Fibroblast of lung (primary cell): ENCODE data around the gene CACNA1H. TPM values are rescaled to one million over a fixed set of nuclear protein-coding genes. Genes with fewer than 3 reads are reported as not detected.

Experiments used
- DNase-seq, 2 donors: peaks; one replicate each; pipeline versions ENCODE4 v3.0.0 to v3.0.0-alpha.2; 2010; ENCODE audit warnings: low read depth in 2 of 2
- H2AFZ ChIP-seq: 2 replicates; pipeline ENCODE4 v1.5.1; 2012; ENCODE audit warnings: low read length, control low read depth, inconsistent platforms
- H3K27ac ChIP-seq: 2 replicates; pipeline ENCODE4 v1.5.1; 2011; ENCODE audit warnings: low read length, control low read depth; ENCODE audit not compliant: insufficient read depth
- H3K27me3 ChIP-seq: 2 replicates; pipeline ENCODE4 v1.5.1; 2011; ENCODE audit warnings: mild to moderate bottlenecking, low read length; ENCODE audit not compliant: control insufficient read depth, insufficient read depth
- H3K36me3 ChIP-seq: 2 replicates; pipeline ENCODE4 v1.5.1; 2011; ENCODE audit warnings: low read length; ENCODE audit not compliant: control insufficient read depth, insufficient read depth
- H3K4me1 ChIP-seq: 2 replicates; pipeline ENCODE4 v1.5.1; 2011; ENCODE audit warnings: low read length; ENCODE audit not compliant: control insufficient read depth, insufficient read depth; ENCODE audit errors: extremely low read depth
- H3K4me2 ChIP-seq: 2 replicates; pipeline ENCODE4 v1.5.1; 2011; ENCODE audit warnings: low read length, control low read depth; ENCODE audit not compliant: insufficient read depth; ENCODE audit errors: extremely low read depth
- H3K4me3 ChIP-seq, 4 experiments: fragments of 200-600 bp in 1 of 4; sonication (generic) in 1 of 4; replicated peaks in 1 of 4; 2 replicates each; pipeline ENCODE4 v1.5.1; 2011 to 2016; ENCODE audit warnings: low read length in 4 of 4, low read depth in 3 of 4, mild to moderate bottlenecking in 3 of 4, control low read depth in 2 of 4, inconsistent platforms in 1 of 4, mixed read lengths in 1 of 4; ENCODE audit not compliant: insufficient read depth in 1 of 4; ENCODE audit errors: control extremely low read depth in 1 of 4
- H3K79me2 ChIP-seq: 2 replicates; pipeline ENCODE4 v1.5.1; 2012; ENCODE audit warnings: mild to moderate bottlenecking, low read length, inconsistent platforms; ENCODE audit not compliant: control insufficient read depth, insufficient read depth
- H3K9ac ChIP-seq: 2 replicates; pipeline ENCODE4 v1.5.1; 2011; ENCODE audit warnings: mild to moderate bottlenecking, low read length, control low read depth; ENCODE audit not compliant: insufficient read depth
- H3K9me3 ChIP-seq: 2 replicates; pipeline ENCODE4 v1.5.1; 2012; ENCODE audit warnings: low read depth, low read length; ENCODE audit not compliant: control insufficient read depth, insufficient read depth
- H4K20me1 ChIP-seq: 2 replicates; pipeline ENCODE4 v1.5.1; 2011; ENCODE audit warnings: low read length; ENCODE audit not compliant: control insufficient read depth, insufficient read depth; ENCODE audit errors: extremely low read depth
- EZH2 ChIP-seq: IDR thresholded peaks from 2 replicates; pipeline ENCODE4 v1.5.1; 2012; ENCODE audit warnings: low read length, control low read depth, mild to moderate bottlenecking; ENCODE audit errors: missing control alignments
- polyA plus RNA-seq, 2 donors: library from polyadenylated mRNA; depleted of rRNA in 1 of 2; stranded (reverse) in 1 of 2; unstranded in 1 of 2; fragments of >200 nt; gene quantifications; 2 replicates each; pipeline ENCODE4 v1.2.1, GENCODE V29; 2011 to 2012; ENCODE audit warnings: missing spikeins in 1 of 2
- total RNA-seq: library from RNA; depleted of rRNA; stranded (reverse); fragments of >200 nt; gene quantifications from 2 replicates; pipeline ENCODE4 v1.2.1, GENCODE V29; 2014
- TF ChIP-seq, protein P1 (sequence below), 2 donors: IDR thresholded peaks in 1 of 2; conservative IDR thresholded peaks in 1 of 2; 1 replicate in 1 of 2; 2 replicates in 1 of 2; pipeline ENCODE4 v1.5.1; 2011 to 2012; ENCODE audit warnings: low read length in 2 of 2, control low read depth in 1 of 2, inconsistent platforms in 1 of 2, low read depth in 1 of 2, mild to moderate bottlenecking in 1 of 2

Gene CACNA1H
- total and polyA plus RNA-seq, 2 donors (not counting 1 experiment from before 2014, with no cell fraction given), result 1.2 to 10.5 TPM

- no peak overlapping the region for H3K4me2 ChIP-seq
- H2AFZ ChIP-seq, result no peak overlapping the region
- DNase-seq, result no peak
- H3K4me1 ChIP-seq, result no peaks in the 10 kb centered on the region
- no peak overlapping the region for H3K27ac ChIP-seq
- H3K4me3 ChIP-seq, result no peak overlapping the region
- H3K27me3 ChIP-seq, result no peaks in the 10 kb centered on the region
- no peaks in the 10 kb centered on the region for H3K9me3 ChIP-seq
- H4K20me1 ChIP-seq, result no peaks in the 10 kb centered on the region
- no peak overlapping the region for H3K9ac ChIP-seq
- no peaks in the 10 kb centered on the region for H3K36me3 ChIP-seq
- TF ChIP-seq EZH2, result no peak
- TF ChIP-seq, protein P1, sequence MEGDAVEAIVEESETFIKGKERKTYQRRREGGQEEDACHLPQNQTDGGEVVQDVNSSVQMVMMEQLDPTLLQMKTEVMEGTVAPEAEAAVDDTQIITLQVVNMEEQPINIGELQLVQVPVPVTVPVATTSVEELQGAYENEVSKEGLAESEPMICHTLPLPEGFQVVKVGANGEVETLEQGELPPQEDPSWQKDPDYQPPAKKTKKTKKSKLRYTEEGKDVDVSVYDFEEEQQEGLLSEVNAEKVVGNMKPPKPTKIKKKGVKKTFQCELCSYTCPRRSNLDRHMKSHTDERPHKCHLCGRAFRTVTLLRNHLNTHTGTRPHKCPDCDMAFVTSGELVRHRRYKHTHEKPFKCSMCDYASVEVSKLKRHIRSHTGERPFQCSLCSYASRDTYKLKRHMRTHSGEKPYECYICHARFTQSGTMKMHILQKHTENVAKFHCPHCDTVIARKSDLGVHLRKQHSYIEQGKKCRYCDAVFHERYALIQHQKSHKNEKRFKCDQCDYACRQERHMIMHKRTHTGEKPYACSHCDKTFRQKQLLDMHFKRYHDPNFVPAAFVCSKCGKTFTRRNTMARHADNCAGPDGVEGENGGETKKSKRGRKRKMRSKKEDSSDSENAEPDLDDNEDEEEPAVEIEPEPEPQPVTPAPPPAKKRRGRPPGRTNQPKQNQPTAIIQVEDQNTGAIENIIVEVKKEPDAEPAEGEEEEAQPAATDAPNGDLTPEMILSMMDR (conservative IDR thresholded peaks at IDR 0.05 in 1 of 2, IDR thresholded peaks at IDR 0.05 in 1 of 2; ENCODE audit: low read depth in 1 of 2, low read length in 2 of 2), result no peak
- H3K79me2 ChIP-seq, result no peaks in the 10 kb centered on the region
These were observed 64.6 kb downstream of the CACNA1H start for GRCh38 chr16:1217526-1217925.

- Histone ChIP-seq H2AFZ (no peak overlapping the region), H4K20me1 (no peaks in the 10 kb centered on the region), H3K27ac (no peak overlapping the region), H3K4me3 (no peak overlapping the region), H3K9me3 (no peaks in the 10 kb centered on the region), H3K36me3 (no peaks in the 10 kb centered on the region), H3K79me2 (no peaks in the 10 kb centered on the region), H3K27me3 (no peaks in the 10 kb centered on the region), H3K4me1 (no peaks in the 10 kb centered on the region), H3K9ac (no peak overlapping the region), H3K4me2 (no peak overlapping the region)
- no peak for TF ChIP-seq EZH2
- TF ChIP-seq, protein P1 (conservative IDR thresholded peaks at IDR 0.05 in 1 of 2, IDR thresholded peaks at IDR 0.05 in 1 of 2; ENCODE audit: low read depth in 1 of 2, low read length in 2 of 2), result no peak
- DNase-seq, result no peak
These were observed 65.4 kb downstream of the CACNA1H start for GRCh38 chr16:1218061-1218929.

DNA sequence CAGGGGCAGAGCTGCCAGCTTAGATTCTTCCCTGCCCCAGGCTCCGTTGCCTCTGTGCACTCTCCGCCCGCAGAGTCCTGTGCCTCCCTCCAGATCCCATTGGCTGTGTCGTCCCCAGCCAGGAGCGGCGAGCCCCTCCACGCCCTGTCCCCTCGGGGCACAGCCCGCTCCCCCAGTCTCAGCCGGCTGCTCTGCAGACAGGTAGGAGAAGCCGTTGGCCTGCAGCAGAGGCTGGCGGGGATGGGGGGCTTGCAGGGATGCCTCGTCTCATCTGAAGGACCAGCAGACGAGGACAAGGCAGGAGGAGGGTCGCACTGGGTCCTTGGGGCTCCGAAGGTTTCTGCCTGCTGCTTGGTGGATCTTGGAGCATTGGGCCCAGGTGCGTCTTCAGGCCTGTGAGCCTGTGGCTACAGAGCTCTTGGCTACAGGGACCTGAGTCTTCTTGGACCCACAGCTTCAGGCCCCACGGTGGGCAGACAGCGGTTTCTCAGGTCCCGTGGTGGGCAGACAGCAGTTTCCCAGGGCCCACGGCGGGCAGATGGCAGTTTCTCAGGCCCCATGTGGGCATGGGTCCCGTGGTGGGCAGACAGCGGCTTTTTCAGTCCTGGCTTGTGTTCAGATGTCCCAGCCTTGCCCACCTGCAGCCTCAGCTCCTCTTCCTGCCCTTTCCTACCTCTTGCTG lies 66.2 kb downstream of the CACNA1H start:
- DNase-seq, result no peak
- no peak overlapping the region for H3K9ac ChIP-seq
- H3K9me3 ChIP-seq, result no peaks in the 10 kb centered on the region

More for the DNA sequence above, 66.2 kb downstream of the CACNA1H start:
- TF ChIP-seq EZH2, result no peak
- TF ChIP-seq, protein P1 (conservative IDR thresholded peaks at IDR 0.05 in 1 of 2, IDR thresholded peaks at IDR 0.05 in 1 of 2; ENCODE audit: low read depth in 1 of 2, low read length in 2 of 2), result no peak
- Histone ChIP-seq H4K20me1 (no peaks in the 10 kb centered on the region), H3K4me2 (no peak overlapping the region), H2AFZ (no peak overlapping the region), H3K4me1 (no peaks in the 10 kb centered on the region), H3K27me3 (no peaks in the 10 kb centered on the region), H3K79me2 (no peaks in the 10 kb centered on the region), H3K27ac (no peak overlapping the region), H3K4me3 (no peak overlapping the region), H3K36me3 (no peaks in the 10 kb centered on the region)
